GM21447 (cell line): ENCODE measurements around the gene PRM3.

Experiments used
- ATAC-seq: cut with Tn5 transposase; IDR thresholded peaks from one replicate; pipeline ENCODE4 v1.9.1; 2021; ENCODE audit not compliant: unreplicated experiment

The PRM3 gene

GRCh38 chr16:11259655-11260595 lies 13.5 kb downstream of the PRM3 start:
- ATAC-seq: no peak

GRCh38 chr16:11258553-11259492 lies 14.6 kb downstream of the PRM3 start:
- ATAC-seq: no peak

- ATAC-seq: no peak
Measured at GRCh38 chr16:11257131-11257938, 16.1 kb downstream of the PRM3 start.

- no peak for ATAC-seq
Measured at GRCh38 chr16:11256661-11257130, 16.7 kb downstream of the PRM3 start.

GRCh38 chr16:11255737-11256660 lies 17.4 kb downstream of the PRM3 start, which contains the start of gene SOCS1:
SOCS1 (minus strand) TSS chr16:11256204; CDS start chr16:11255478, 726 bp downstream.
- peak; percentile 41 for ATAC-seq

- ATAC-seq: no peak
Measured at GRCh38 chr16:11254913-11255736, 18.3 kb downstream of the PRM3 start.

GRCh38 chr16:11253995-11254912 lies 19.2 kb downstream of the PRM3 start:
- ATAC-seq: no peak

- ATAC-seq: no peak
Measured at GRCh38 chr16:11253009-11253994, 20.1 kb downstream of the PRM3 start.

GRCh38 chr16:11252482-11252931 lies 20.9 kb downstream of the PRM3 start:
- no peak for ATAC-seq

- ATAC-seq: no peak
Measured at GRCh38 chr16:11251525-11252481, 21.6 kb downstream of the PRM3 start.

- ATAC-seq: no peak
Measured at GRCh38 chr16:11250786-11251524, 22.5 kb downstream of the PRM3 start.

- no peak for ATAC-seq
Measured at GRCh38 chr16:11250091-11250785, 23.2 kb downstream of the PRM3 start.

- ATAC-seq: no peak
Measured at GRCh38 chr16:11249233-11250061, 24.0 kb downstream of the PRM3 start.
